Esophagus squamous epithelium (tissue), 5 donors: ENCODE data around the gene AUTS2. TPM values are rescaled to one million over a fixed set of nuclear protein-coding genes. Genes with fewer than 3 reads are reported as not detected.

Experiments
- DNase-seq: peaks from one replicate; lab custom pipeline; 2025; lab: John Stamatoyannopoulos, UW
- H3K27ac ChIP-seq, 4 donors: fragments of 200-600 bp; sonication (generic); one replicate each; pipeline ENCODE4 v1.5.1; 2016 to 2019; ENCODE audit warnings: mild to moderate bottlenecking in 1 of 4
- H3K27me3 ChIP-seq, 4 donors: fragments of 200-600 bp; sonication (generic); 1 replicate in 3 of 4; 2 replicates in 1 of 4; pipeline versions ENCODE4 v1.5.1 to v1.6.0; 2017 to 2021; ENCODE audit warnings: antibody characterized with exemption in 1 of 4
- H3K36me3 ChIP-seq, 3 donors: fragments of 200-600 bp; sonication (generic); one replicate each; pipeline ENCODE4 v1.5.1; 2016 to 2019
- H3K4me1 ChIP-seq, 3 donors: fragments of 200-600 bp; sonication (generic); one replicate each; pipeline ENCODE4 v1.5.1; 2017 to 2019
- H3K4me3 ChIP-seq, 4 donors: fragments of 200-600 bp; sonication (generic); 1 replicate in 3 of 4; 2 replicates in 1 of 4; pipeline ENCODE4 v1.5.1; 2016 to 2019; ENCODE audit warnings: mild to moderate bottlenecking in 2 of 4, moderate library complexity in 1 of 4
- H3K9me3 ChIP-seq, 3 donors: fragments of 200-600 bp; sonication (generic); one replicate each; pipeline ENCODE4 v1.5.1; 2016 to 2019
- POLR2A ChIP-seq, 4 donors: fragments of 450-650 bp; IDR thresholded peaks; one replicate each; pipeline ENCODE4 v1.6.1; 2017; ENCODE audit warnings: antibody characterized with exemption in 4 of 4, mild to moderate bottlenecking in 4 of 4, moderate library complexity in 3 of 4
- WGBS, 2 donors: methylation state at CpG; one replicate each; pipeline ENCODE4 v1.1.5; 2018; 5-methylcytosine and 5-hydroxymethylcytosine counted together
- intact Hi-C: fragments of 100-400 bp; cut with DNase I; formaldehyde crosslinking; loops from one replicate; pipeline ENCODE4 v1.15.0; 2022
- total RNA-seq, 4 donors: library from RNA; depleted of rRNA; stranded (reverse); fragments of >200 nt; gene quantifications; one replicate each; pipeline ENCODE4 v1.1.0, GENCODE V29; 2016
- TF ChIP-seq, protein P1 (sequence below), 6 experiments: fragments of 450-650 bp in 4 of 6; fragments of 200-600 bp in 2 of 6; sonication (generic) in 2 of 6; IDR thresholded peaks; one replicate each; pipeline ENCODE4 v1.5.1; 2016 to 2019; ENCODE audit warnings: antibody characterized with exemption in 6 of 6, mild to moderate bottlenecking in 4 of 6, moderate library complexity in 4 of 6
- donor health status: DM: yes; HTN: yes; CAD: no.

Gene AUTS2
- total RNA-seq, 4 donors from 2014 or later = 9.5 to 36.2 (median 23.0) TPM

GRCh38 chr7:70063927-70064326 is 465.7 kb downstream of the AUTS2 start:
- intact Hi-C loops = no loop called here
- no peaks in the 10 kb centered on the region for H3K36me3 ChIP-seq
- 29 to 40% methylated on average over 5 to 6 of the region's 6 CpGs for WGBS, 2 donors
- H3K27ac ChIP-seq = peak overlapping the region in 3 of 4 donors; percentile 33 to 47 (median 42)
- no peaks in the 10 kb centered on the region for H3K27me3 ChIP-seq
- TF ChIP-seq, protein P1, sequence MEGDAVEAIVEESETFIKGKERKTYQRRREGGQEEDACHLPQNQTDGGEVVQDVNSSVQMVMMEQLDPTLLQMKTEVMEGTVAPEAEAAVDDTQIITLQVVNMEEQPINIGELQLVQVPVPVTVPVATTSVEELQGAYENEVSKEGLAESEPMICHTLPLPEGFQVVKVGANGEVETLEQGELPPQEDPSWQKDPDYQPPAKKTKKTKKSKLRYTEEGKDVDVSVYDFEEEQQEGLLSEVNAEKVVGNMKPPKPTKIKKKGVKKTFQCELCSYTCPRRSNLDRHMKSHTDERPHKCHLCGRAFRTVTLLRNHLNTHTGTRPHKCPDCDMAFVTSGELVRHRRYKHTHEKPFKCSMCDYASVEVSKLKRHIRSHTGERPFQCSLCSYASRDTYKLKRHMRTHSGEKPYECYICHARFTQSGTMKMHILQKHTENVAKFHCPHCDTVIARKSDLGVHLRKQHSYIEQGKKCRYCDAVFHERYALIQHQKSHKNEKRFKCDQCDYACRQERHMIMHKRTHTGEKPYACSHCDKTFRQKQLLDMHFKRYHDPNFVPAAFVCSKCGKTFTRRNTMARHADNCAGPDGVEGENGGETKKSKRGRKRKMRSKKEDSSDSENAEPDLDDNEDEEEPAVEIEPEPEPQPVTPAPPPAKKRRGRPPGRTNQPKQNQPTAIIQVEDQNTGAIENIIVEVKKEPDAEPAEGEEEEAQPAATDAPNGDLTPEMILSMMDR (IDR thresholded peaks at IDR 0.05) = no peak
- TF ChIP-seq POLR2A (IDR thresholded peaks at IDR 0.05) = no peak
- no peaks in the 10 kb centered on the region for H3K9me3 ChIP-seq
- H3K4me1 ChIP-seq = peaks cover 0 to 20% (median 0%) of the 10 kb centered on the region in 3 donors
- no peak for DNase-seq
- no peak overlapping the region for H3K4me3 ChIP-seq

DNA sequence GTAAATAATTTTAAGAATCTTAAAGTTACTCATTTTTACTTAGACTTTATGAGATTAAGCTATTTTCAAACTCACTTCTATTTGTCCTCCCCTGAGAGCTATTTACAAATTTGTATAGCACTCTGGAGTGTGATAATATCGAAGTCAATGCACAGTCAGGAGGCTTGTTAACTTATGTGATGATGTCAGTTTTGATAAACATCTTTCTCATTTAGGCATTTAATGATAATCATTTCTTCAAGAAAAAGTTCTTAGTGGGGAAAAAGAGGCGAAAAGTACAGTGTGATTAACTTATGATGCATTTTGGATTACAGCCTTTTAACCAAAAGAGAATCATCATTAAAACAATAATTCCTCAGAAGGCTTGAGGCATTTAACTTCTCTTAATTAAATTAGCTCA is 468.6 kb downstream of the AUTS2 start:
- 78 to 85% methylated on average over 2 of the region's 2 CpGs for WGBS, 2 donors
- DNase-seq = no peak

DNA sequence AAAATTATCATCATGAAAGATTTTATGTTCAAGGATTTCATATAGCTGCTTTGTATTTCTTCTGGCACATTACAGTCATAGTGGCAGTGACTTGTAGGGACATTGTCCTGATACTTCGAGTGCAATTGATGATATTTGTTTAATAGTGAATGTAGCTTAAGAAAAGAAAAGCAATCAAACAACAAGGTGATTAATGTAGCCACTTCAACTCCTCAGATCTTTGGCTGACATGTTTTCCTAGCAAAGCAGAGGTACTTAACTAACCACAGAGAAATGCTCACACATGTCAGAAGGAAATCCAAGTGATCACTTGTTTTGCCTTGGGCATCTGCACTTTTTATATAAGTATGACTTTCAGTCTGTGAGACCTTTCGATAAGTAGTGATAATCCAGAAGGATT is 470.3 kb downstream of the AUTS2 start:
- no peaks in the 10 kb centered on the region for H3K36me3 ChIP-seq
- peaks cover 0 to 26% (median 3%) of the 10 kb centered on the region in 3 donors for H3K4me1 ChIP-seq
- no peak for DNase-seq
- TF ChIP-seq POLR2A (IDR thresholded peaks at IDR 0.05) = no peak
- TF ChIP-seq, protein P1 (IDR thresholded peaks at IDR 0.05) = no peak
- intact Hi-C loops = no loop called here
- no peaks in the 10 kb centered on the region for H3K9me3 ChIP-seq
- no peak overlapping the region for H3K27ac ChIP-seq
- 45 to 48% methylated on average over 2 of the region's 2 CpGs for WGBS, 2 donors
- no peak overlapping the region for H3K4me3 ChIP-seq
- no peaks in the 10 kb centered on the region for H3K27me3 ChIP-seq

More for the DNA sequence above, 468.6 kb downstream of the AUTS2 start:
- peaks cover 0 to 27% (median 2%) of the 10 kb centered on the region in 3 donors for H3K4me1 ChIP-seq
- TF ChIP-seq POLR2A (IDR thresholded peaks at IDR 0.05) = no peak
- TF ChIP-seq, protein P1 (IDR thresholded peaks at IDR 0.05) = no peak
- H3K27ac ChIP-seq = no peak overlapping the region
- no peaks in the 10 kb centered on the region for H3K9me3 ChIP-seq
- no peaks in the 10 kb centered on the region for H3K36me3 ChIP-seq
- intact Hi-C loops = no loop called here
- no peaks in the 10 kb centered on the region for H3K27me3 ChIP-seq
- no peak overlapping the region for H3K4me3 ChIP-seq

- Histone ChIP-seq H3K9me3 (no peaks in the 10 kb centered on the region), H3K4me1 (peaks cover 0 to 17% (median 3%) of the 10 kb centered on the region in 3 donors), H3K27me3 (no peaks in the 10 kb centered on the region), H3K36me3 (no peaks in the 10 kb centered on the region), H3K27ac (no peak overlapping the region), H3K4me3 (no peak overlapping the region)
- TF ChIP-seq POLR2A (IDR thresholded peaks at IDR 0.05) = no peak
- TF ChIP-seq, protein P1 (IDR thresholded peaks at IDR 0.05) = no peak
- DNase-seq = no peak
- intact Hi-C loops = no loop called here
- 95% methylated on average over 2 of the region's 2 CpGs for WGBS, 2 donors
These were observed 471.7 kb downstream of the AUTS2 start for GRCh38 chr7:70069977-70070376.

GRCh38 chr7:70071766-70072165 is 473.5 kb downstream of the AUTS2 start:
- Histone ChIP-seq H3K9me3 (no peaks in the 10 kb centered on the region), H3K27ac (peak overlapping the region in 3 of 4 donors; percentile 57 to 66 (median 59)), H3K4me3 (no peak overlapping the region), H3K36me3 (no peaks in the 10 kb centered on the region), H3K27me3 (no peaks in the 10 kb centered on the region), H3K4me1 (peaks cover 0 to 17% (median 3%) of the 10 kb centered on the region in 3 donors)
- DNase-seq = no peak
- WGBS, 2 donors = 87 to 91% methylated on average over 7 of the region's 7 CpGs
- TF ChIP-seq POLR2A (IDR thresholded peaks at IDR 0.05) = no peak
- TF ChIP-seq, protein P1 (IDR thresholded peaks at IDR 0.05) = no peak
- intact Hi-C loops = no loop called here
